Measurements from ENCODE around the gene CHAT.

The CHAT gene

GRCh38 chr10:49587981-49588380, 25.9 kb upstream of the CHAT start:
- DNase-seq (ENCODE audit: low spot score) = no peak
- TF ChIP-seq CTCF (IDR thresholded peaks at IDR 0.05; ENCODE audit: extremely low read depth, insufficient read depth, missing control alignments) = no peak
- in situ Hi-C loops (cut with MboI; ENCODE audit: low pct_unique_long_range_greater_than_20kb, low sequenced_read_pairs, unreplicated experiment) = loop anchor here (25.0 kb wide), 1 partner anchor 649 kb away; no protein-coding TSS in a partner anchor

DNA sequence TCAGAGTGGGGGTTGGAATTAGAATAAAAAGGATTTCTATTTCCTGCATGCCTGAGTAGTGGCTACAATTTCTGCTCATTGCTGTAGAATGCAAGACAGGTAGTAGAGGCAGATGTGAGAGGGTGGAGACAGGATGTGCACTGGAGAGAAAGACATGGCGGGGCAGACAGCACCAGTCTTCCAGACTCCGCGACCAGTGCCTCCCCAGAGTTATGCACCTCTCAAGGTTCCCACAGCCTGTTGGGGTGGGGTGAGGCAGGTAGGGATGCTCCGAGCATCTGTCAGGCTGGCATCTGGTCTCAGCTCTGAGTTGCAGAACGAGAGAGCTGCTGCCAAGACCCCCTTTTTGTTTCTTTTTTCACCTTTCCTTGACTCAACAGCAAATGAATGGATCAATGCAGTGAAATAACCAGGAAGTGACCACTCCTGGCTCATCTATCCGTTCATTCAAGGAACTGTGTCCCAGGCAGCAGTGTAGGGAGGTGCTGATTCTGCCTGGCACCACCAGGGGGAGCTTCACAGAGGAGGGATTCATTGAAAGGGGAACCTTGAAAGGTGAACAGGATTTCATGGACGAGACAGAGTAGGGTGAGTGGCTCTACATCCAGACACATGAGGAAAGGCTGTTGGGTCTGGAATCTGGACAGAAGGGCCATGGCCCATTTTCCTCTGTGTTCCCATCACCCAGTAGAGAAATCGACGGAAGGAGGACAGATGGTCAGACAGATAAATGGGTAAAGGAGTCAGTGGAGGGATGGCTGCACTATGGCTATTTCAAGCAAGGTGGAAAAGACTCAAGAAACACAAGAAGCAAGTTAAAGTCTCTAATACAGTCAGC, 20.9 kb upstream of the CHAT start:
- TF ChIP-seq CTCF (IDR thresholded peaks at IDR 0.05; ENCODE audit: extremely low read depth, insufficient read depth, missing control alignments) = peak; percentile 96
- DNase-seq (ENCODE audit: low spot score) = peak; percentile 78
- in situ Hi-C loops (cut with MboI; ENCODE audit: low pct_unique_long_range_greater_than_20kb, low sequenced_read_pairs, unreplicated experiment) = loop anchor here (25.0 kb wide), 1 partner anchor 644 kb away; no protein-coding TSS in a partner anchor

DNA sequence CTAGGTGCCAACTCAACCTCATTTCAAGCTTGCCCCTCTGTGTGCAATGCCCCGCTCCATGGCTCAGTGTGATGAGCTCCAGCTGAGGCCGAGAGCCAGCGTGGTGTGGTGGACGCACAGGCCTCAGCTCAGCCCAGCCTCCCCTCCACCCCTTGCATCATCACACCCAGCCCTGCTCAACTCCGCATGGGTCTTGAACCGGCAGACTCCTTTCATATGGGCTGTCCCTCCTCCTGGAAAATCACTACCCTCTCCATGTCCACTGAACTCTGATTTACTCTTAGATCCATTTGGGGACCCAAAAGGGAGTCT, 20.3 kb upstream of the CHAT start:
- in situ Hi-C loops (cut with MboI; ENCODE audit: low pct_unique_long_range_greater_than_20kb, low sequenced_read_pairs, unreplicated experiment) = loop anchor here (25.0 kb wide), 1 partner anchor 644 kb away; no protein-coding TSS in a partner anchor
- DNase-seq (ENCODE audit: low spot score) = no peak
- TF ChIP-seq CTCF (IDR thresholded peaks at IDR 0.05; ENCODE audit: extremely low read depth, insufficient read depth, missing control alignments) = no peak

GRCh38 chr10:49593998-49594397, 19.8 kb upstream of the CHAT start:
- no peak for DNase-seq (ENCODE audit: low spot score)
- in situ Hi-C loops (cut with MboI; ENCODE audit: low pct_unique_long_range_greater_than_20kb, low sequenced_read_pairs, unreplicated experiment) = loop anchor here (25.0 kb wide), 1 partner anchor 643 kb away; no protein-coding TSS in a partner anchor
- TF ChIP-seq CTCF (IDR thresholded peaks at IDR 0.05; ENCODE audit: extremely low read depth, insufficient read depth, missing control alignments) = no peak

- TF ChIP-seq CTCF (IDR thresholded peaks at IDR 0.05; ENCODE audit: extremely low read depth, insufficient read depth, missing control alignments) = peak; percentile 79
- DNase-seq (ENCODE audit: low spot score) = peak; percentile 71
- in situ Hi-C loops (cut with MboI; ENCODE audit: low pct_unique_long_range_greater_than_20kb, low sequenced_read_pairs, unreplicated experiment) = loop anchor here (25.0 kb wide), 1 partner anchor 643 kb away; no protein-coding TSS in a partner anchor
These were observed 19.2 kb upstream of the CHAT start for GRCh38 chr10:49594594-49594993.

DNA sequence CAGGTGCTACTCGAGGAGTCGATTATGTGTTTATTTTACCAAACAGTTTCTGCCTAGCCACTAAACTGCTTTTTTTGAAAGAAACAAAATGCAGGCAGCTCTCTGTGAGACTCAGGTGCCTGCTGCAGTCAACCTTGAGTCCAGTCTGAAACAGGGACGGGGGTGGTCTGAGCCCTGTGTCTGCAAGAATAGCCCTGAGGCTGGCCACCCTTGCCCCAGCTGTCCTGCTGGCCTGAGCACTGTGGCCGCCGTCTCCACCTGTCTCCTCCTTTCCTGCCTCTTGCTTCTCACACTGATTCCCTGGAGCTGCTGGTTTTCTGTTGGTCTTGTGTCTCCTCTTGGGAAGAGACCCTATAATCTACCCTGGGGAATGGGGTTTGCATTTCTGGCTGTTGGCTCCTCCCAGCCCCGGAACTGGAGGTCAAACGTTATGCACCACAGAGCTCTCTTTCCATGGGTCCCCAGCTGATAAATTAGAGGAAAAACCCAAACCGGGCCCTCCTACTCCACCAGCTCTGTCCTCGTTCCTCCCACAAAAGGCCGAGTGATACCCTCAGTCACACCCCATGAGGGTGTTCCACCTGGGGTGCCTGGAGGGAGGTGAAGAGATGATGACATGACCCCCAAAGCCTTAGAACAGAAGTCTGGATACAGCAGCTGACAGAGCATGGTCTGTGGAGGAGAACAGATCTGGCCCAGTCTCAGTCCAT, 18.7 kb upstream of the CHAT start:
- no peak for TF ChIP-seq CTCF (IDR thresholded peaks at IDR 0.05; ENCODE audit: extremely low read depth, insufficient read depth, missing control alignments)
- in situ Hi-C loops (cut with MboI; ENCODE audit: low pct_unique_long_range_greater_than_20kb, low sequenced_read_pairs, unreplicated experiment) = loop anchor here (25.0 kb wide), 1 partner anchor 642 kb away; no protein-coding TSS in a partner anchor
- DNase-seq (ENCODE audit: low spot score) = peak; percentile 10
